ENCODE results near the gene NUP160. TPM values are rescaled to one million over a fixed set of nuclear protein-coding genes. Genes with fewer than 3 reads are reported as not detected.
A peak's percentile ranks its signal among the peaks of the same experiment; 100 is the strongest.
"Not testable (repeated sequence)": the region's sequence is repeated elsewhere in the genome, so short reads cannot be mapped to it uniquely, and the experiment has no call there.

NUP160 gene
- total RNA-seq, 1 experiment from 2014 or later, result 89.9 TPM

DNA sequence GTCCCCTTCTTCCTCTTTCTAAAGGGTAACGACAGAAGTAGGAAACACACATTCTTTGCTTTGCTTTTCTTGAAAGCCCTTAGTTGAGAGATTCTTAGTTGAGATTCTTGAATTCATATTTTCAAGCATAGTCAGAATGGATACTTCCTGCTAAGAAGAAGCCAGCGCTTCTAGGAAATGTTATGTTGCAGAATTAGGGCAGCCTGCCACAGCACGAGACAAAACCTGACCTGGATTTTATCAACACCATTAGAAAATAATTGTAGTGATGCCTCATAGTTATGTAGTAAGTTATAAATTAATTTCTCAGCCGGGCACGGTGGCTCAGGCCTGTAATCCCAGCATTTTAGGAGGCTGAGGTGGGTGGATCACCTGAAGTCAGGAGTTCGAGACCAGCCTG lies 37.9 kb upstream of the NUP160 start:
- ChIA-PET CTCF (no interaction called here), POLR2A (no interaction called here)
- peaks cover 2% of the 10 kb centered on the region for H3K36me3 Mint-ChIP-seq
- TF ChIP-seq ZNF219 (CRISPR knock-in tag; IDR thresholded peaks at IDR 0.05; ENCODE audit: borderline replicate concordance), result no peak
- no peak for TF ChIP-seq CREB1 (CRISPR knock-in tag; IDR thresholded peaks at IDR 0.05)
- TF ChIP-seq, protein P1, sequence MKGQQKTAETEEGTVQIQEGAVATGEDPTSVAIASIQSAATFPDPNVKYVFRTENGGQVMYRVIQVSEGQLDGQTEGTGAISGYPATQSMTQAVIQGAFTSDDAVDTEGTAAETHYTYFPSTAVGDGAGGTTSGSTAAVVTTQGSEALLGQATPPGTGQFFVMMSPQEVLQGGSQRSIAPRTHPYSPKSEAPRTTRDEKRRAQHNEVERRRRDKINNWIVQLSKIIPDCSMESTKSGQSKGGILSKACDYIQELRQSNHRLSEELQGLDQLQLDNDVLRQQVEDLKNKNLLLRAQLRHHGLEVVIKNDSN (CRISPR knock-in tag; IDR thresholded peaks at IDR 0.05), result no peak
- TF ChIP-seq, protein P2, sequence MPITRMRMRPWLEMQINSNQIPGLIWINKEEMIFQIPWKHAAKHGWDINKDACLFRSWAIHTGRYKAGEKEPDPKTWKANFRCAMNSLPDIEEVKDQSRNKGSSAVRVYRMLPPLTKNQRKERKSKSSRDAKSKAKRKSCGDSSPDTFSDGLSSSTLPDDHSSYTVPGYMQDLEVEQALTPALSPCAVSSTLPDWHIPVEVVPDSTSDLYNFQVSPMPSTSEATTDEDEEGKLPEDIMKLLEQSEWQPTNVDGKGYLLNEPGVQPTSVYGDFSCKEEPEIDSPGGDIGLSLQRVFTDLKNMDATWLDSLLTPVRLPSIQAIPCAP (CRISPR knock-in tag; IDR thresholded peaks at IDR 0.05), result no peak
- TF ChIP-seq, protein P3, sequence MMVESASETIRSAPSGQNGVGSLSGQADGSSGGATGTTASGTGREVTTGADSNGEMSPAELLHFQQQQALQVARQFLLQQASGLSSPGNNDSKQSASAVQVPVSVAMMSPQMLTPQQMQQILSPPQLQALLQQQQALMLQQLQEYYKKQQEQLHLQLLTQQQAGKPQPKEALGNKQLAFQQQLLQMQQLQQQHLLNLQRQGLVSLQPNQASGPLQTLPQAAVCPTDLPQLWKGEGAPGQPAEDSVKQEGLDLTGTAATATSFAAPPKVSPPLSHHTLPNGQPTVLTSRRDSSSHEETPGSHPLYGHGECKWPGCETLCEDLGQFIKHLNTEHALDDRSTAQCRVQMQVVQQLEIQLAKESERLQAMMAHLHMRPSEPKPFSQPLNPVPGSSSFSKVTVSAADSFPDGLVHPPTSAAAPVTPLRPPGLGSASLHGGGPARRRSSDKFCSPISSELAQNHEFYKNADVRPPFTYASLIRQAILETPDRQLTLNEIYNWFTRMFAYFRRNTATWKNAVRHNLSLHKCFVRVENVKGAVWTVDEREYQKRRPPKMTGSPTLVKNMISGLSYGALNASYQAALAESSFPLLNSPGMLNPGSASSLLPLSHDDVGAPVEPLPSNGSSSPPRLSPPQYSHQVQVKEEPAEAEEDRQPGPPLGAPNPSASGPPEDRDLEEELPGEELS (CRISPR knock-in tag; IDR thresholded peaks at IDR 0.05), result no peak
- TF ChIP-seq, protein P4, sequence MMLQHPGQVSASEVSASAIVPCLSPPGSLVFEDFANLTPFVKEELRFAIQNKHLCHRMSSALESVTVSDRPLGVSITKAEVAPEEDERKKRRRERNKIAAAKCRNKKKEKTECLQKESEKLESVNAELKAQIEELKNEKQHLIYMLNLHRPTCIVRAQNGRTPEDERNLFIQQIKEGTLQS (CRISPR knock-in tag; conservative IDR thresholded peaks at IDR 0.05), result no peak
- TF ChIP-seq, protein P5, sequence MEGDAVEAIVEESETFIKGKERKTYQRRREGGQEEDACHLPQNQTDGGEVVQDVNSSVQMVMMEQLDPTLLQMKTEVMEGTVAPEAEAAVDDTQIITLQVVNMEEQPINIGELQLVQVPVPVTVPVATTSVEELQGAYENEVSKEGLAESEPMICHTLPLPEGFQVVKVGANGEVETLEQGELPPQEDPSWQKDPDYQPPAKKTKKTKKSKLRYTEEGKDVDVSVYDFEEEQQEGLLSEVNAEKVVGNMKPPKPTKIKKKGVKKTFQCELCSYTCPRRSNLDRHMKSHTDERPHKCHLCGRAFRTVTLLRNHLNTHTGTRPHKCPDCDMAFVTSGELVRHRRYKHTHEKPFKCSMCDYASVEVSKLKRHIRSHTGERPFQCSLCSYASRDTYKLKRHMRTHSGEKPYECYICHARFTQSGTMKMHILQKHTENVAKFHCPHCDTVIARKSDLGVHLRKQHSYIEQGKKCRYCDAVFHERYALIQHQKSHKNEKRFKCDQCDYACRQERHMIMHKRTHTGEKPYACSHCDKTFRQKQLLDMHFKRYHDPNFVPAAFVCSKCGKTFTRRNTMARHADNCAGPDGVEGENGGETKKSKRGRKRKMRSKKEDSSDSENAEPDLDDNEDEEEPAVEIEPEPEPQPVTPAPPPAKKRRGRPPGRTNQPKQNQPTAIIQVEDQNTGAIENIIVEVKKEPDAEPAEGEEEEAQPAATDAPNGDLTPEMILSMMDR (IDR thresholded peaks at IDR 0.05), result no peak
- TF ChIP-seq, protein P6, sequence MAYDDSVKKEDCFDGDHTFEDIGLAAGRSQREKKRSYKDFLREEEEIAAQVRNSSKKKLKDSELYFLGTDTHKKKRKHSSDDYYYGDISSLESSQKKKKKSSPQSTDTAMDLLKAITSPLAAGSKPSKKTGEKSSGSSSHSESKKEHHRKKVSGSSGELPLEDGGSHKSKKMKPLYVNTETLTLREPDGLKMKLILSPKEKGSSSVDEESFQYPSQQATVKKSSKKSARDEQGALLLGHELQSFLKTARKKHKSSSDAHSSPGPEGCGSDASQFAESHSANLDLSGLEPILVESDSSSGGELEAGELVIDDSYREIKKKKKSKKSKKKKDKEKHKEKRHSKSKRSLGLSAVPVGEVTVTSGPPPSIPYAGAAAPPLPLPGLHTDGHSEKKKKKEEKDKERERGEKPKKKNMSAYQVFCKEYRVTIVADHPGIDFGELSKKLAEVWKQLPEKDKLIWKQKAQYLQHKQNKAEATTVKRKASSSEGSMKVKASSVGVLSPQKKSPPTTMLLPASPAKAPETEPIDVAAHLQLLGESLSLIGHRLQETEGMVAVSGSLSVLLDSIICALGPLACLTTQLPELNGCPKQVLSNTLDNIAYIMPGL (CRISPR knock-in tag; IDR thresholded peaks at IDR 0.05), result no peak
- no peak for TF ChIP-seq NFATC4 (CRISPR knock-in tag; IDR thresholded peaks at IDR 0.05)
- TF ChIP-seq ZNF317 (CRISPR knock-in tag; IDR thresholded peaks at IDR 0.05; ENCODE audit: borderline replicate concordance, low read depth), result no peak
- TF ChIP-seq ATF1 (CRISPR knock-in tag; IDR thresholded peaks at IDR 0.05), result no peak
- no peak for TF ChIP-seq TEAD4 (CRISPR knock-in tag; IDR thresholded peaks at IDR 0.05)
- TF ChIP-seq, protein P7, sequence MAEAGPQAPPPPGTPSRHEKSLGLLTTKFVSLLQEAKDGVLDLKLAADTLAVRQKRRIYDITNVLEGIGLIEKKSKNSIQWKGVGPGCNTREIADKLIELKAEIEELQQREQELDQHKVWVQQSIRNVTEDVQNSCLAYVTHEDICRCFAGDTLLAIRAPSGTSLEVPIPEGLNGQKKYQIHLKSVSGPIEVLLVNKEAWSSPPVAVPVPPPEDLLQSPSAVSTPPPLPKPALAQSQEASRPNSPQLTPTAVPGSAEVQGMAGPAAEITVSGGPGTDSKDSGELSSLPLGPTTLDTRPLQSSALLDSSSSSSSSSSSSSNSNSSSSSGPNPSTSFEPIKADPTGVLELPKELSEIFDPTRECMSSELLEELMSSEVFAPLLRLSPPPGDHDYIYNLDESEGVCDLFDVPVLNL (CRISPR knock-in tag; IDR thresholded peaks at IDR 0.05; ENCODE audit: borderline replicate concordance, low read depth), result no peak
- H3K27ac Mint-ChIP-seq, result no peak overlapping the region
- H3K4me1 Mint-ChIP-seq, result no peaks in the 10 kb centered on the region
- no peak for DNase-seq (ENCODE audit: low spot score)
- ATAC-seq, result no peak
- H3K4me3 Mint-ChIP-seq, result no peak overlapping the region
- peaks cover 3% of the 10 kb centered on the region for H3K9me3 Mint-ChIP-seq
- no peaks in the 10 kb centered on the region for H3K27me3 Mint-ChIP-seq (ENCODE audit: low read depth)

DNA sequence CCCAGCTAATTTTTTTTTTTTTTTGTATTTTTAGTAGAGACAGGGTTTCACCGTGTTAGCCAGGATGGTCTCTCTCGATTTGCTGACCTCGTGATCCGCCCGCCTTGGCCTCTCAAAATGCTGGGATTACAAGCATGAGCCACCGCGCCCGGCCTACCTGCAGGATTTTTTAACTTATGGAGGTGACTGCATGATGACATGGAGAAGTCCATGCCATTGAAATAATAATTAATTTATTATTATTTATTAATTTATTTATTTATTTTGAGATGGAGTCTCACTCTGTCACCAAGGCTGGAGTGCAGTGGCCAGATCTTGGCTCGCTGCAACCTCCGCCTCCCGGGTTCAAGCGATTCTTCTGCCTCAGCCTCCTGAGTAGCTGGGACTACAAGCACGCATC lies 34.3 kb upstream of the NUP160 start:
- H3K36me3 Mint-ChIP-seq; DNase-seq (ENCODE audit: low spot score); POLR2A ChIA-PET; H3K27ac Mint-ChIP-seq; CTCF ChIA-PET; H3K27me3 Mint-ChIP-seq (ENCODE audit: low read depth); H3K4me1 Mint-ChIP-seq; ATAC-seq; H3K4me3 Mint-ChIP-seq: not testable (repeated sequence)
- TF ChIP-seq HMGA2 (CRISPR knock-in tag; IDR thresholded peaks at IDR 0.05), result peak; percentile 70
- H3K9me3 Mint-ChIP-seq, result peaks cover 14% of the 10 kb centered on the region
